HUES6 (cell line): ENCODE results near the gene NPHP1.

Experiments used
- H3K27ac ChIP-seq: 2 replicates; pipeline ENCODE4 v1.7.0; 2013; ENCODE audit warnings: low read depth, mild to moderate bottlenecking, low read length, inconsistent platforms
- H3K27me3 ChIP-seq: 2 replicates; pipeline ENCODE4 v1.6.1; 2013; ENCODE audit warnings: low read length; ENCODE audit not compliant: control insufficient read depth, insufficient read depth
- H3K36me3 ChIP-seq: 2 replicates; pipeline ENCODE4 v1.6.1; 2013; ENCODE audit warnings: low read length; ENCODE audit not compliant: control insufficient read depth, insufficient read depth
- H3K4me1 ChIP-seq: 2 replicates; pipeline ENCODE4 v1.6.1; 2013; ENCODE audit warnings: low read length; ENCODE audit not compliant: control insufficient read depth, insufficient read depth
- H3K4me3 ChIP-seq: 2 replicates; pipeline ENCODE4 v1.5.1; 2013; ENCODE audit warnings: low read depth, low read length
- H3K9ac ChIP-seq: one replicate; pipeline ENCODE4 v1.6.1; 2013; ENCODE audit warnings: mild to moderate bottlenecking, low read length
- H3K9me3 ChIP-seq: 2 replicates; pipeline ENCODE4 v1.6.1; 2013; ENCODE audit warnings: low read depth, low read length; ENCODE audit not compliant: control insufficient read depth, insufficient read depth

The NPHP1 gene

DNA sequence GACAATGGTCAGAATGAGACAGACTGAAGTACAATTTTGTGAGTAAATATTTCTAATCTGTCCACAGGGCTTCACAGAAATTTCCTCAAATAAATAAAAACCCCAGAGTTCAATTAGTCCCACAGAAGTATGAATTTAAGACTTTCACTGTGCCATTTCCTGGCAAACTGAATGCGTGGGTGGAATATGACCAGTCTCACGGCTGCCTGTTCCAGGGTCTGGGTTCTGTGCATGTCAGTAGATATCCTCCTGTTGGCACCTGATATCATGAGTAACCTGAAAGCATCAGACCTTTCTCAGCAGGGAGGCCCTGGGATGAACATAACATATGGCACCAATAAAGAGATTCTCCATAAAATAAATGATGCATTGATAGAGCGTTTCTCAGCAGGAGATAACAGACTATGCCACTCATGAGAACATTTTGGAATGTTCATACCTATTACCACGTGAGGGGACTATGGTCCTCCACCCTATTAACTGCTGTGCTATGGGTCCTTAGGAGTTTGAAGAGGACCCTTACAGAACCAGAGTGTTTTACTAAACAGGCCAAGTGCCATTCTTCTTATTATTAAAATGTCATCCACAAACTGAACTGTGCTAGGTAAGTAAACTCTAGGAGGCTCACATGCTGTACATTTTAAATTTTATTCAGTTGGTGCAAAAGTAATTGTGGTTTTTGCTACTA lies 78.6 kb downstream of the NPHP1 start:
- Histone ChIP-seq H3K27me3 (no peaks in the 10 kb centered on the region), H3K36me3 (no peaks in the 10 kb centered on the region), H3K9ac (no peak overlapping the region), H3K9me3 (no peaks in the 10 kb centered on the region), H3K27ac (no peak overlapping the region), H3K4me1 (no peaks in the 10 kb centered on the region), H3K4me3 (no peak overlapping the region)

DNA sequence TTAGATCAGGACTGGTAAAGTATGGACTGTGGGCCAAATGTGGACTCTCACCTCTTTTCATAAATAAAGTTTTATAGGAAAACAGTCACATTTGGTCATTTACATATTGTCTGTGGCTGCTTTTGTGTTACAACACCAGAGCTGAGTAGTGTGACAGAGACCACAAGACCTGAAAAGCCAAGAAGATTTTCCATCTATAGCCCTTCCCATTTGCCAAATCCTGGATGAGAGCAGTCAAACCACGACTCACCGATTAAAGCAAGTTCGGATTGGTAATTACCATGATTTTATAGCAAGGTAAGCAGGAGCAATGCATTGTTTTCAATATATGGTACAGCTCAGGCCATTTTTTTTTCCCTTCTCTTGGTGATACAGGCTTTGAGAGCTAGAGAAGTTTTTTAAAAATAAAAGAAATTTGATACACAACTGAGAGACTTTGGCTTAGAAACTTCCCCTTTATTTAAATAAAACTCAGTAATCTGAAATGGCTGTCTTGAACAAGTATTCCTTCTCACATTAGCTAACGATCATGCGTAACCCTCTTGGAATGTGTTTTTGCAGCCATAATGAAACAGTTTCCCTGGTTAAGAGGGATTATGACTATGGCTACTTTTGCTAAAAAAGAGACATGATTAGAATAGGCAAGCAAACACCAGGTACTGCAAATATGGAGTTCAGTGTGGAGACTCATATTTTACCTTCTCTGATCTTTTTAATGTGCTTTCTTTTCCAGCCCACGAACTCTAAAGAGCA lies 79.7 kb downstream of the NPHP1 start:
- no peaks in the 10 kb centered on the region for H3K4me1 ChIP-seq
- no peaks in the 10 kb centered on the region for H3K27me3 ChIP-seq

GRCh38 chr2:110124038-110124825 lies 80.6 kb downstream of the NPHP1 start:
- Histone ChIP-seq H3K9me3 (no peaks in the 10 kb centered on the region), H3K4me3 (no peak overlapping the region), H3K4me1 (no peaks in the 10 kb centered on the region), H3K36me3 (no peaks in the 10 kb centered on the region), H3K27ac (no peak overlapping the region), H3K9ac (no peak overlapping the region), H3K27me3 (peaks cover 5% of the 10 kb centered on the region; the same call in 1 of the 2 replicates)

More for the DNA sequence above, 79.7 kb downstream of the NPHP1 start:
- no peaks in the 10 kb centered on the region for H3K36me3 ChIP-seq
- no peaks in the 10 kb centered on the region for H3K9me3 ChIP-seq
- H3K4me3 ChIP-seq: no peak overlapping the region
- no peak overlapping the region for H3K9ac ChIP-seq
- no peak overlapping the region for H3K27ac ChIP-seq

- no peaks in the 10 kb centered on the region for H3K36me3 ChIP-seq
- H3K9ac ChIP-seq: no peak overlapping the region
- H3K4me3 ChIP-seq: no peak overlapping the region
- H3K27ac ChIP-seq: no peak overlapping the region
- H3K27me3 ChIP-seq: peaks cover 14% of the 10 kb centered on the region
- H3K9me3 ChIP-seq: no peaks in the 10 kb centered on the region
- H3K4me1 ChIP-seq: 0 out of 2 replicates have a peak, but pooled peaks cover under 1% of the 10 kb centered on the region
These were observed 83.2 kb downstream of the NPHP1 start for GRCh38 chr2:110121592-110121991.

- Histone ChIP-seq H3K4me1 (peaks cover 6% of the 10 kb centered on the region), H3K9ac (no peak overlapping the region), H3K36me3 (no peaks in the 10 kb centered on the region), H3K4me3 (no peak overlapping the region), H3K9me3 (no peaks in the 10 kb centered on the region), H3K27ac (no peak overlapping the region), H3K27me3 (peaks cover 20% of the 10 kb centered on the region)
These were observed 83.8 kb downstream of the NPHP1 start for GRCh38 chr2:110121052-110121334.

DNA sequence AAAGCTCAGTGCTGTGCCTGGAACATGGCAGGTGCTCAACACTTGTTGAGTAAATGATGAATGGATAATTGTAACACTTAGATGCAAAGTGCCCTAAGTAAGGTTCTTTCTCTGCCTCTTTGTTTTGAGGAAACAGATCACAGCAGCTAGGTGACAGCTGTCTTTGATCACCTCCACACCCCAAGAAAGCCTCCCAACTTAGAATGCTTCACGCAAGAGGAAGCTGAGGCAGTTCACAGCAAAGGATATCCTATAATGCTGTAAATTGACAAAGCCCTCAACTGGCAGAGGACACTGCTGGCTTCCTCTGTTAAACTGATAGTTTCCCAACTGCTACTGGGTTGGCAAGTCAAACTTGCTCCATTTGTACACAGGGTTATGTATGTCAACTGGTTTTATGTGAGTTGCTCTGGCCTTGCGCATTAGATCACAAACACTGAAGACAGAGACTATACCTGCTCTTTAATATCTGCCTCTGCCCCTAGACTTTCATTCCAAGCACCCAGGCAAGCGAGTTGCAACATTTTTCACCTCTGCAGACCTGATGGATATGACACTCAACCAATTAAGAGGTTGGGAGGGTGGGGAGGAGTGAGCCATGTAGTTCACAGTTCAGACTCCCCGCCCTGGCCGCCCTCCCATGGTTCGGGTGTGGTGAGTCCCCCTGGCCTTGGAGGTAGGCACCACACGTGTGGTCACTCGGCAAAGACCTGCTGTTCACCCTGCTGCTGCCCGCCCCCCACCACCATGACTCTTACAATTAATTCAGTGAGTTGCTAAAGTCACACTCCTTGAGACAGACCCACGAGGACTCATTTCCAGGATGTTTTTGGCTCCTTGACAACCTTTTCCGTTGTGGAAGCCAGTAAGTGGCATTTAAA lies 84.4 kb downstream of the NPHP1 start:
- Histone ChIP-seq H3K4me1 (peaks cover 9% of the 10 kb centered on the region), H3K27me3 (peaks cover 26% of the 10 kb centered on the region), H3K36me3 (no peaks in the 10 kb centered on the region), H3K9me3 (no peaks in the 10 kb centered on the region), H3K9ac (no peak overlapping the region), H3K27ac (no peak overlapping the region), H3K4me3 (no peak overlapping the region)

- no peaks in the 10 kb centered on the region for H3K9me3 ChIP-seq
- peaks cover 9% of the 10 kb centered on the region for H3K4me1 ChIP-seq
- H3K36me3 ChIP-seq: no peaks in the 10 kb centered on the region
- H3K27me3 ChIP-seq: peaks cover 47% of the 10 kb centered on the region
- H3K9ac ChIP-seq: no peak overlapping the region
- no peak overlapping the region for H3K27ac ChIP-seq
- peak overlapping the region; percentile 68 for H3K4me3 ChIP-seq
These were observed 88.6 kb downstream of the NPHP1 start for GRCh38 chr2:110116033-110116710.

DNA sequence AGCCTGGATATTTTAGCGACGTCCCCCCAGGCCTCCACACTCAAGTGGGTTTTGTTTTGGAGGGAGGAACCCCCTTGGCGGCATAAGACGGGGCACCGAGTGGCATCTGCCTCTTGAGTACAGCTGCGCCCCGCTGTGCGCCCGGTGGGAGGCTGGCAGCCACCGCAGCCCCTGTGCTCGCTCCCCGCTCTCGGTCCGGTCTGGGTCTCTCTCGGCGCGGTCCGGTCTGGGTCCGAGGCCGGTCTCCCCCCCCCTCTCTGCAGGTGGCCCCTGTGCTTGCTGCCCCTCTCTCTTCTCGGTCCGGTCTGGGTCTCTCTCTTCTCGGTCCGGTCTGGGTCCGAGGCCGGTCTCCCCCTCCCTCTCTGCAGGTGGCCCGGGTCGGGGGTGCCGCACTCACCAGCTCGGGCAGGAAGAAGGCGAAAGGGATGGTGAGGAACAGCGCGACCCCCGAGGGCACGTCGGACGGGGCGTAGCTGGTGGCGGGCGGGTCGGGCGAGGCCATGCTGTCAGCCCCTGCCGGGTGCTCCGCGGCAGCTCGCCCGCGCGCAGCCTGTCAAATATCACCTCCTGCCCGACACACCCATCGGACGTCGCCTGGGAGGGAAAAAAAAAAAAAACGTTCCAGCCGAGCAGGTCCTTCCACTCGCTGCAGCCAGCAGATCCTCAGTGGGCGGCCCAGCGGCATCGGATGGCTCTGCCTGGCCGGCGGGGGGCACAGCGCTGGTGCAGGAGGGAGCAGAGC lies 89.4 kb downstream of the NPHP1 start, which contains the start of gene MALL:
MALL (minus strand) TSS at position 532 of the 742 bp plus-strand sequence; CDS start at position 502, 30 bp downstream.
- no peaks in the 10 kb centered on the region for H3K9me3 ChIP-seq
- H3K9ac ChIP-seq: no peak within 1 kb of the TSS
- peaks cover 9% of the 10 kb centered on the region for H3K4me1 ChIP-seq
- H3K27me3 ChIP-seq: peaks cover 47% of the 10 kb centered on the region
- H3K36me3 ChIP-seq: no peaks in the 10 kb centered on the region
- no peak within 1 kb of the TSS for H3K27ac ChIP-seq
- peak within 1 kb of the TSS; percentile 68 for H3K4me3 ChIP-seq

GRCh38 chr2:110114831-110115255 lies 90.0 kb downstream of the NPHP1 start:
- Histone ChIP-seq H3K27ac (no peak overlapping the region), H3K9me3 (no peaks in the 10 kb centered on the region), H3K9ac (no peak overlapping the region), H3K27me3 (peaks cover 47% of the 10 kb centered on the region), H3K4me1 (peaks cover 9% of the 10 kb centered on the region), H3K36me3 (no peaks in the 10 kb centered on the region), H3K4me3 (peak overlapping the region; percentile 68)
